Measurements from ENCODE around the gene CACNA2D3. TPM values are rescaled to one million over a fixed set of nuclear protein-coding genes. Genes with fewer than 3 reads are reported as not detected.

CACNA2D3 gene
- total and polyA plus RNA-seq, 4 donors = 0.06 to 0.37 (median 0.08) TPM; not detected in 1

DNA sequence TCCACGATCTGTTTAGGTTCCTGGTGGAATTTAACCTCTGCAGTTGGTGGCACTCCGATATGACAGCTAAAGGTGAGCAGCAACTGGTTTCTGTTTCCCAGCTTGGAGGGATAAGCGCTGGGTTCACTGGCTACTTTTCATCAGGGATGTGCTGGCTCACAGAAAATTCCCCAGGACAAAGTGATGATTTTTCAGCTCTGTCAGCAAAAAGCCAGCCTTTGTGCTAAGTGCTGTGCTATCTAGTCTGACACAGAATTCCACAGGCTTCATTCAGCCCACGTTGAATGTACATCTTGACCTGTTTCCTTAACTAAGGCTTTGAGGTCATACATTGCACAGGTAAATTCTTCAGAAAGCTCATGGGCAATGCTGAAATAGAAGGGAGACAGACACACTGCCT, 887.0 kb downstream of the CACNA2D3 start (continued):
- TF ChIP-seq, protein P1, sequence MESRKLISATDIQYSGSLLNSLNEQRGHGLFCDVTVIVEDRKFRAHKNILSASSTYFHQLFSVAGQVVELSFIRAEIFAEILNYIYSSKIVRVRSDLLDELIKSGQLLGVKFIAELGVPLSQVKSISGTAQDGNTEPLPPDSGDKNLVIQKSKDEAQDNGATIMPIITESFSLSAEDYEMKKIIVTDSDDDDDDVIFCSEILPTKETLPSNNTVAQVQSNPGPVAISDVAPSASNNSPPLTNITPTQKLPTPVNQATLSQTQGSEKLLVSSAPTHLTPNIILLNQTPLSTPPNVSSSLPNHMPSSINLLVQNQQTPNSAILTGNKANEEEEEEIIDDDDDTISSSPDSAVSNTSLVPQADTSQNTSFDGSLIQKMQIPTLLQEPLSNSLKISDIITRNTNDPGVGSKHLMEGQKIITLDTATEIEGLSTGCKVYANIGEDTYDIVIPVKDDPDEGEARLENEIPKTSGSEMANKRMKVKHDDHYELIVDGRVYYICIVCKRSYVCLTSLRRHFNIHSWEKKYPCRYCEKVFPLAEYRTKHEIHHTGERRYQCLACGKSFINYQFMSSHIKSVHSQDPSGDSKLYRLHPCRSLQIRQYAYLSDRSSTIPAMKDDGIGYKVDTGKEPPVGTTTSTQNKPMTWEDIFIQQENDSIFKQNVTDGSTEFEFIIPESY (IDR thresholded peaks at IDR 0.05) = no peak
- no peak for TF ChIP-seq FOXA1 (IDR thresholded peaks at IDR 0.05)
- no peak for TF ChIP-seq RXRA (IDR thresholded peaks at IDR 0.05)
- TF ChIP-seq TAF1 (conservative IDR thresholded peaks at IDR 0.05) = no peak

DNA sequence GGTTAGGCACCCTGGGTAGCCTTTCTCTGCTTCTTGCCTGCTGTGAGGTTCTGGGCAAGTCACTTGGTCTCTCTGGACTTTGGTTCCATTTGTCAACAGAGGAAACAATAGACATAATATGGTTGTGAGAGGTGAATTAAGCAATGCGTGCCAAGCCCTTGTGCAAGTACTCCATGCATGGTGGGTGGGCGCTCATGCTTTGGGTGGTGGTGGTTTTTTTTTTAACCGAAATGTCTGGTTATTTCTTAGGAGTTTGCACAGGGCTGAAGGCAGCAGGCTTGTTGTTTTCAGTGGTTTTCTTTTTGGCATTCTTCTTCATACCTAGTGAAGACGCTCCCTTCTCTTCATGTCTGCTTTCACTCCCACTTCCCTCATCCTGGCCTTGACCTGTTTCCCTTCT, 889.7 kb downstream of the CACNA2D3 start:
- Histone ChIP-seq H3K9ac (ENCODE audit: low read depth in 1 of 2, low read length in 2 of 2) (no peak overlapping the region), H3K4me1 (ENCODE audit: control insufficient read depth in 4 of 4, insufficient read depth in 4 of 4, low read length in 3 of 4) (no peaks in the 10 kb centered on the region), H3K27me3 (ENCODE audit: control insufficient read depth in 4 of 4, insufficient read depth in 4 of 4, low read length in 3 of 4) (no peaks in the 10 kb centered on the region), H3K36me3 (ENCODE audit: control insufficient read depth in 4 of 4, insufficient read depth in 3 of 4, low read depth in 1 of 4, low read length in 3 of 4) (no peaks in the 10 kb centered on the region), H3K4me3 (ENCODE audit: low read depth in 1 of 3, low read length in 3 of 3) (no peak overlapping the region), H3K9me3 (ENCODE audit: control insufficient read depth in 4 of 4, low read length in 3 of 4) (no peaks in the 10 kb centered on the region), H3K27ac (ENCODE audit: low read depth in 1 of 2, low read length in 2 of 2) (no peak overlapping the region)
- TF ChIP-seq YY1 (IDR thresholded peaks at IDR 0.05) (no peak), FOXA1 (IDR thresholded peaks at IDR 0.05) (no peak), HNF4A (conservative IDR thresholded peaks at IDR 0.05) (no peak), EGR1 (IDR thresholded peaks at IDR 0.05; ENCODE audit: low read depth in 2 of 2) (no peak), JUND (IDR thresholded peaks at IDR 0.05) (no peak), TAF1 (conservative IDR thresholded peaks at IDR 0.05) (no peak), SP1 (IDR thresholded peaks at IDR 0.05) (no peak), NR2F2 (IDR thresholded peaks at IDR 0.05) (no peak), GABPA (IDR thresholded peaks at IDR 0.05 in 1 of 2, conservative IDR thresholded peaks at IDR 0.05 in 1 of 2) (no peak), RAD21 (IDR thresholded peaks at IDR 0.05) (no peak), RXRA (IDR thresholded peaks at IDR 0.05) (no peak), HNF4G (IDR thresholded peaks at IDR 0.05) (no peak)
- TF ChIP-seq, protein P1 (IDR thresholded peaks at IDR 0.05) = no peak
- TF ChIP-seq, protein P2, sequence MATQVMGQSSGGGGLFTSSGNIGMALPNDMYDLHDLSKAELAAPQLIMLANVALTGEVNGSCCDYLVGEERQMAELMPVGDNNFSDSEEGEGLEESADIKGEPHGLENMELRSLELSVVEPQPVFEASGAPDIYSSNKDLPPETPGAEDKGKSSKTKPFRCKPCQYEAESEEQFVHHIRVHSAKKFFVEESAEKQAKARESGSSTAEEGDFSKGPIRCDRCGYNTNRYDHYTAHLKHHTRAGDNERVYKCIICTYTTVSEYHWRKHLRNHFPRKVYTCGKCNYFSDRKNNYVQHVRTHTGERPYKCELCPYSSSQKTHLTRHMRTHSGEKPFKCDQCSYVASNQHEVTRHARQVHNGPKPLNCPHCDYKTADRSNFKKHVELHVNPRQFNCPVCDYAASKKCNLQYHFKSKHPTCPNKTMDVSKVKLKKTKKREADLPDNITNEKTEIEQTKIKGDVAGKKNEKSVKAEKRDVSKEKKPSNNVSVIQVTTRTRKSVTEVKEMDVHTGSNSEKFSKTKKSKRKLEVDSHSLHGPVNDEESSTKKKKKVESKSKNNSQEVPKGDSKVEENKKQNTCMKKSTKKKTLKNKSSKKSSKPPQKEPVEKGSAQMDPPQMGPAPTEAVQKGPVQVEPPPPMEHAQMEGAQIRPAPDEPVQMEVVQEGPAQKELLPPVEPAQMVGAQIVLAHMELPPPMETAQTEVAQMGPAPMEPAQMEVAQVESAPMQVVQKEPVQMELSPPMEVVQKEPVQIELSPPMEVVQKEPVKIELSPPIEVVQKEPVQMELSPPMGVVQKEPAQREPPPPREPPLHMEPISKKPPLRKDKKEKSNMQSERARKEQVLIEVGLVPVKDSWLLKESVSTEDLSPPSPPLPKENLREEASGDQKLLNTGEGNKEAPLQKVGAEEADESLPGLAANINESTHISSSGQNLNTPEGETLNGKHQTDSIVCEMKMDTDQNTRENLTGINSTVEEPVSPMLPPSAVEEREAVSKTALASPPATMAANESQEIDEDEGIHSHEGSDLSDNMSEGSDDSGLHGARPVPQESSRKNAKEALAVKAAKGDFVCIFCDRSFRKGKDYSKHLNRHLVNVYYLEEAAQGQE (IDR thresholded peaks at IDR 0.05) = no peak
- TF ChIP-seq, protein P3, sequence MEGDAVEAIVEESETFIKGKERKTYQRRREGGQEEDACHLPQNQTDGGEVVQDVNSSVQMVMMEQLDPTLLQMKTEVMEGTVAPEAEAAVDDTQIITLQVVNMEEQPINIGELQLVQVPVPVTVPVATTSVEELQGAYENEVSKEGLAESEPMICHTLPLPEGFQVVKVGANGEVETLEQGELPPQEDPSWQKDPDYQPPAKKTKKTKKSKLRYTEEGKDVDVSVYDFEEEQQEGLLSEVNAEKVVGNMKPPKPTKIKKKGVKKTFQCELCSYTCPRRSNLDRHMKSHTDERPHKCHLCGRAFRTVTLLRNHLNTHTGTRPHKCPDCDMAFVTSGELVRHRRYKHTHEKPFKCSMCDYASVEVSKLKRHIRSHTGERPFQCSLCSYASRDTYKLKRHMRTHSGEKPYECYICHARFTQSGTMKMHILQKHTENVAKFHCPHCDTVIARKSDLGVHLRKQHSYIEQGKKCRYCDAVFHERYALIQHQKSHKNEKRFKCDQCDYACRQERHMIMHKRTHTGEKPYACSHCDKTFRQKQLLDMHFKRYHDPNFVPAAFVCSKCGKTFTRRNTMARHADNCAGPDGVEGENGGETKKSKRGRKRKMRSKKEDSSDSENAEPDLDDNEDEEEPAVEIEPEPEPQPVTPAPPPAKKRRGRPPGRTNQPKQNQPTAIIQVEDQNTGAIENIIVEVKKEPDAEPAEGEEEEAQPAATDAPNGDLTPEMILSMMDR (IDR thresholded peaks at IDR 0.05; ENCODE audit: low read depth, low read length, missing input control) = no peak
- TF ChIP-seq, protein P4, sequence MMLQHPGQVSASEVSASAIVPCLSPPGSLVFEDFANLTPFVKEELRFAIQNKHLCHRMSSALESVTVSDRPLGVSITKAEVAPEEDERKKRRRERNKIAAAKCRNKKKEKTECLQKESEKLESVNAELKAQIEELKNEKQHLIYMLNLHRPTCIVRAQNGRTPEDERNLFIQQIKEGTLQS (IDR thresholded peaks at IDR 0.05) = no peak
- TF ChIP-seq, protein P5, sequence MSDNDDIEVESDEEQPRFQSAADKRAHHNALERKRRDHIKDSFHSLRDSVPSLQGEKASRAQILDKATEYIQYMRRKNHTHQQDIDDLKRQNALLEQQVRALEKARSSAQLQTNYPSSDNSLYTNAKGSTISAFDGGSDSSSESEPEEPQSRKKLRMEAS (IDR thresholded peaks at IDR 0.05) = no peak
- DNase-seq (ENCODE audit: low spot score) = no peak
- 77% methylated on average over 4 of the region's 4 CpGs for WGBS
